CD14-positive monocyte (primary cell): ENCODE data around the gene GRIN3B. TPM values are rescaled to one million over a fixed set of nuclear protein-coding genes. Genes with fewer than 3 reads are reported as not detected.

Experiments used
- DNase-seq, 3 donors: peaks; one replicate each; pipeline ENCODE4 v3.0.0-alpha.2; 2011 to 2022
- H2AFZ ChIP-seq: 2 replicates; pipeline ENCODE4 v1.6.0; 2012; ENCODE audit warnings: mild to moderate bottlenecking, low read depth, low read length, inconsistent platforms; ENCODE audit not compliant: insufficient read depth, poor library complexity, severe bottlenecking
- H3K27ac ChIP-seq, 2 donors: 1 replicate in 1 of 2; 2 replicates in 1 of 2; pipeline ENCODE4 v1.5.1; 2012 to 2013; ENCODE audit warnings: low read length in 2 of 2, control low read depth in 1 of 2, inconsistent platforms in 1 of 2, low read depth in 1 of 2, mild to moderate bottlenecking in 1 of 2
- H3K27me3 ChIP-seq, 2 donors: one replicate each; pipeline versions ENCODE4 v1.6.0 to v1.6.1; 2011 to 2013; ENCODE audit warnings: low read length in 2 of 2; ENCODE audit not compliant: control insufficient read depth in 2 of 2, insufficient read depth in 2 of 2
- H3K36me3 ChIP-seq, 2 donors: replicated peaks in 1 of 2; 1 replicate in 1 of 2; 2 replicates in 1 of 2; pipeline versions ENCODE4 v1.5.1 to v1.6.1; 2012 to 2013; ENCODE audit warnings: low read length in 2 of 2, control low read depth in 1 of 2, inconsistent platforms in 1 of 2, mild to moderate bottlenecking in 1 of 2; ENCODE audit not compliant: insufficient read depth in 2 of 2, control insufficient read depth in 1 of 2
- H3K4me1 ChIP-seq, 2 donors: 1 replicate in 1 of 2; 2 replicates in 1 of 2; pipeline versions ENCODE4 v1.5.1 to v1.6.1; 2012 to 2013; ENCODE audit warnings: low read length in 2 of 2, control low read depth in 1 of 2, inconsistent platforms in 1 of 2, mild to moderate bottlenecking in 1 of 2, moderate library complexity in 1 of 2; ENCODE audit not compliant: insufficient read depth in 2 of 2, control insufficient read depth in 1 of 2
- H3K4me2 ChIP-seq: replicated peaks from 2 replicates; pipeline ENCODE3; 2012; ENCODE audit warnings: low read length, moderate library complexity, mild to moderate bottlenecking; ENCODE audit not compliant: poor library complexity, severe bottlenecking; ENCODE audit errors: extremely low read depth
- H3K4me3 ChIP-seq, 3 experiments: fragments of 200-600 bp in 1 of 3; sonication (generic) in 1 of 3; replicated peaks in 1 of 3; 1 replicate in 2 of 3; 2 replicates in 1 of 3; pipeline ENCODE4 v1.5.1; 2011 to 2013; ENCODE audit warnings: low read length in 3 of 3, mild to moderate bottlenecking in 3 of 3, control low read depth in 2 of 3, low read depth in 2 of 3, inconsistent platforms in 1 of 3, moderate library complexity in 1 of 3
- H3K79me2 ChIP-seq: 2 replicates; pipeline ENCODE4 v1.6.0; 2012; ENCODE audit warnings: mild to moderate bottlenecking, control low read depth, inconsistent platforms, low read length, moderate library complexity; ENCODE audit not compliant: insufficient read depth
- H3K9ac ChIP-seq: 2 replicates; pipeline ENCODE4 v1.6.0; 2017; ENCODE audit warnings: low read length, mild to moderate bottlenecking; ENCODE audit not compliant: insufficient read depth, poor library complexity, severe bottlenecking
- H3K9me3 ChIP-seq, 2 donors: replicated peaks in 1 of 2; 1 replicate in 1 of 2; 2 replicates in 1 of 2; pipeline versions ENCODE4 v1.5.1 to v1.6.1; 2012 to 2013; ENCODE audit warnings: low read length in 2 of 2, control low read depth in 1 of 2; ENCODE audit not compliant: control insufficient read depth in 1 of 2, insufficient read depth in 1 of 2
- H4K20me1 ChIP-seq: 2 replicates; pipeline ENCODE4 v1.6.0; 2012; ENCODE audit warnings: mild to moderate bottlenecking, low read length, control low read depth, moderate library complexity; ENCODE audit not compliant: insufficient read depth
- H3K27ac Mint-ChIP-seq, 7 donors: one replicate each; pipeline ENCODE4 v1.8.0; 2020; ENCODE audit warnings: mild to moderate bottlenecking in 7 of 7, mixed read lengths in 7 of 7, moderate library complexity in 6 of 7, inconsistent platforms in 2 of 7
- H3K27me3 Mint-ChIP-seq, 3 donors: one replicate each; pipeline ENCODE4 v1.8.0; 2021 to 2022; ENCODE audit warnings: low read depth in 3 of 3, mild to moderate bottlenecking in 3 of 3, mixed read lengths in 3 of 3, moderate library complexity in 3 of 3, inconsistent platforms in 1 of 3
- H3K36me3 Mint-ChIP-seq, 2 donors: one replicate each; pipeline ENCODE4 v1.8.0; 2020; ENCODE audit warnings: mixed read lengths in 2 of 2, inconsistent platforms in 1 of 2, mild to moderate bottlenecking in 1 of 2
- H3K4me1 Mint-ChIP-seq: one replicate; pipeline ENCODE4 v1.8.0; 2020; ENCODE audit warnings: mild to moderate bottlenecking, mixed read lengths
- H3K4me3 Mint-ChIP-seq, 2 donors: one replicate each; pipeline ENCODE4 v1.8.0; 2020; ENCODE audit warnings: mild to moderate bottlenecking in 2 of 2, mixed read lengths in 2 of 2, moderate library complexity in 1 of 2
- H3K9me3 Mint-ChIP-seq, 7 donors: one replicate each; pipeline ENCODE4 v1.8.0; 2020 to 2022; ENCODE audit warnings: mixed read lengths in 7 of 7, mild to moderate bottlenecking in 6 of 7, moderate library complexity in 6 of 7, inconsistent platforms in 2 of 7
- WGBS: methylation state at CpG from one replicate; pipeline ENCODE4 v1.1.5; 2013; ENCODE audit warnings: missing lambda C conversion rate; ENCODE audit not compliant: insufficient coverage; 5-methylcytosine and 5-hydroxymethylcytosine counted together
- intact Hi-C, 2 donors: fragments of 100-400 bp; cut with micrococcal nuclease; formaldehyde crosslinking; loops; one replicate each; pipeline versions ENCODE4 v1.15.0 to v1.15.1; 2023
- polyA plus RNA-seq, 3 donors: library from polyadenylated mRNA; depleted of rRNA in 1 of 3; unstranded in 2 of 3; stranded (reverse) in 1 of 3; fragments of 300-500 nt in 2 of 3; fragments of >200 nt in 1 of 3; fragmentation: Illumina TruSeq in 2 of 3; gene quantifications; 1 replicate in 2 of 3; 2 replicates in 1 of 3; pipeline ENCODE4 v1.2.3, GENCODE V29; 2012 to 2021
- TF ChIP-seq, protein P1 (sequence below): fragments of 200-600 bp; IDR thresholded peaks from one replicate; pipeline ENCODE4 v1.8.0; 2022; ENCODE audit warnings: antibody characterized with exemption, mild to moderate bottlenecking

The GRIN3B gene
- polyA plus RNA-seq, 3 donors, result 0.13 to 0.27 TPM; not detected in 1

DNA sequence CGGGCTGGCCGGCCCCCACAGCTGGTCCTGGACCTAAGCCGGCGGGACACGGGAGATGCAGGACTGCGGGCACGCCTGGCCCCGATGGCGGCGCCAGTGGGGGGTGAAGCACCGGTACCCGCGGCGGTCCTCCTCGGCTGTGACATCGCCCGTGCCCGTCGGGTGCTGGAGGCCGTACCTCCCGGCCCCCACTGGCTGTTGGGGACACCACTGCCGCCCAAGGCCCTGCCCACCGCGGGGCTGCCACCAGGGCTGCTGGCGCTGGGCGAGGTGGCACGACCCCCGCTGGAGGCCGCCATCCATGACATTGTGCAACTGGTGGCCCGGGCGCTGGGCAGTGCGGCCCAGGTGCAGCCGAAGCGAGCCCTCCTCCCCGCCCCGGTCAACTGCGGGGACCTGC lies 3.1 kb downstream of the GRIN3B start:
- TF ChIP-seq, protein P1, sequence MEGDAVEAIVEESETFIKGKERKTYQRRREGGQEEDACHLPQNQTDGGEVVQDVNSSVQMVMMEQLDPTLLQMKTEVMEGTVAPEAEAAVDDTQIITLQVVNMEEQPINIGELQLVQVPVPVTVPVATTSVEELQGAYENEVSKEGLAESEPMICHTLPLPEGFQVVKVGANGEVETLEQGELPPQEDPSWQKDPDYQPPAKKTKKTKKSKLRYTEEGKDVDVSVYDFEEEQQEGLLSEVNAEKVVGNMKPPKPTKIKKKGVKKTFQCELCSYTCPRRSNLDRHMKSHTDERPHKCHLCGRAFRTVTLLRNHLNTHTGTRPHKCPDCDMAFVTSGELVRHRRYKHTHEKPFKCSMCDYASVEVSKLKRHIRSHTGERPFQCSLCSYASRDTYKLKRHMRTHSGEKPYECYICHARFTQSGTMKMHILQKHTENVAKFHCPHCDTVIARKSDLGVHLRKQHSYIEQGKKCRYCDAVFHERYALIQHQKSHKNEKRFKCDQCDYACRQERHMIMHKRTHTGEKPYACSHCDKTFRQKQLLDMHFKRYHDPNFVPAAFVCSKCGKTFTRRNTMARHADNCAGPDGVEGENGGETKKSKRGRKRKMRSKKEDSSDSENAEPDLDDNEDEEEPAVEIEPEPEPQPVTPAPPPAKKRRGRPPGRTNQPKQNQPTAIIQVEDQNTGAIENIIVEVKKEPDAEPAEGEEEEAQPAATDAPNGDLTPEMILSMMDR, result no peak
- Histone ChIP-seq H3K4me2 (no peak overlapping the region), H3K79me2 (no peaks in the 10 kb centered on the region), H3K36me3 (no peaks in the 10 kb centered on the region), H3K4me3 (no peak overlapping the region), H3K9me3 (peaks cover 0 to 3% of the 10 kb centered on the region in 2 donors), H3K4me1 (peaks cover 12 to 13% of the 10 kb centered on the region in 2 donors), H3K9ac (no peak overlapping the region), H4K20me1 (peaks cover 4% of the 10 kb centered on the region), H3K27ac (no peak overlapping the region), H3K27me3 (peaks cover 10 to 37% of the 10 kb centered on the region in 2 donors), H2AFZ (no peak overlapping the region)
- DNase-seq, result no peak
- intact Hi-C loops, result no loop called here
- Mint-ChIP-seq H3K4me1 (peaks cover 6% of the 10 kb centered on the region), H3K4me3 (no peak overlapping the region), H3K9me3 (peaks cover under 1 to 9% (median 7%) of the 10 kb centered on the region in 7 donors), H3K27ac (no peak overlapping the region), H3K36me3 (peaks cover under 1 to 6% of the 10 kb centered on the region in 2 donors), H3K27me3 (peaks cover 29 to 47% (median 31%) of the 10 kb centered on the region in 3 donors)
- WGBS, result 83% methylated on average over 37 of the region's 37 CpGs

DNA sequence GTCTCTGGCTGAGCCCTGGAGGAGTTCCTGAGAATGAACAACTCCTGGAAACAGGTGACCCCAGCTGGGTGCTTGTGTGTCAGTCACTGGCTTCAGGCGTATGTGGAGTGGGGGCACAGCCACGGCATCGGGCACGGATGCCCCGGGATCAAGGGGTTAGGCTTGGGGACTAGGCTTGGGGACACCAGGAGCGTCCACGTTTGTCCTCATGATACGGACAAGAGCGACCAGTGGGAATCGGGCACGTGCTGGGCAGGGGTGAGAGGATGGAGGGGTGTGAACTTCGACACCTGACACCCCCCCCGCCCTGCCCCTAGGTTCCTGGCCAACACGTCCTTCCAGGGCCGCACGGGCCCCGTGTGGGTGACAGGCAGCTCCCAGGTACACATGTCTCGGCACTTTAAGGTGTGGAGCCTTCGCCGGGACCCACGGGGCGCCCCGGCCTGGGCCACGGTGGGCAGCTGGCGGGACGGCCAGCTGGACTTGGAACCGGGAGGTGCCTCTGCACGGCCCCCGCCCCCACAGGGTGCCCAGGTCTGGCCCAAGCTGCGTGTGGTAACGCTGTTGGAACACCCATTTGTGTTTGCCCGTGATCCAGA lies 4.1 kb downstream of the GRIN3B start:
- TF ChIP-seq, protein P1, result no peak
- Mint-ChIP-seq H3K9me3 (peaks cover 0 to 6% (median 4%) of the 10 kb centered on the region in 7 donors), H3K36me3 (peaks cover 3 to 5% of the 10 kb centered on the region in 2 donors), H3K4me1 (peaks cover 6% of the 10 kb centered on the region), H3K4me3 (no peak overlapping the region), H3K27ac (peak overlapping the region in 1 of 7 donors; percentile 33), H3K27me3 (peaks cover 23 to 37% (median 23%) of the 10 kb centered on the region in 3 donors)
- Histone ChIP-seq H3K27ac (no peak overlapping the region), H3K27me3 (peaks cover 8 to 27% of the 10 kb centered on the region in 2 donors), H4K20me1 (peaks cover 14% of the 10 kb centered on the region), H3K36me3 (no peaks in the 10 kb centered on the region), H3K9me3 (peaks cover 0 to 1% of the 10 kb centered on the region in 2 donors), H2AFZ (no peak overlapping the region), H3K4me3 (no peak overlapping the region), H3K4me2 (no peak overlapping the region), H3K9ac (no peak overlapping the region), H3K79me2 (no peaks in the 10 kb centered on the region), H3K4me1 (peaks cover 12 to 13% of the 10 kb centered on the region in 2 donors)
- DNase-seq, result no peak
- intact Hi-C loops, result no loop called here
- WGBS, result 85% methylated on average over 27 of the region's 32 CpGs
